ENCODE measurements around the gene DGCR2. TPM values are rescaled to one million over a fixed set of nuclear protein-coding genes. Genes with fewer than 3 reads are reported as not detected.

Gene DGCR2
- total RNA-seq, 1 donor from 2014 or later, result 20.6 TPM

DNA sequence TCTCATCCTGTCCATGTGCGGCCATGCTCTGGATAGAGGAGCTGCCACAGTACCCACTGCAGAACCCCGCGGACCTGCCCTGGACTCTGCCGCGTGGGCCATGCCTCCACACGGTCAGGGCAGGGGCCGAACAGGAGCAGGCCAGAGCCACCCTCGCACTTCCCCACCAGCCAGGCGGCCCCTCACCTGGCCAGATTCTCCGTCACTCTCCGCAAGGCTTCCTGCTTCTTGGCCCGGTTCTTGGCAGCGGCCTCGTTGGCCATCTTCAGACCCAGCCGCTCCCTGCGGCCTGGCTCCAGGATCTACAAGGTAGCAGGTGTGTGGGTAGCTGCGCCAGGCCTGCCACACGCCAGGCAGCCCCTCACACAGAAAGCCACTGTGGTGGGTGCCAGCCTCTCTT, 12.7 kb upstream of the DGCR2 start:
- H3K9ac ChIP-seq, result no peak overlapping the region
- no peaks in the 10 kb centered on the region for H3F3A ChIP-seq (ENCODE audit: low read depth)
- H3K4me1 ChIP-seq, result no peaks in the 10 kb centered on the region
- no peaks in the 10 kb centered on the region for H3K9me3 ChIP-seq (ENCODE audit: low read depth)
- H3K27ac ChIP-seq, result no peak overlapping the region
- Mint-ChIP-seq H3K27me3 (ENCODE audit: insufficient read depth, low read depth) (peaks cover 4% of the 10 kb centered on the region), H3K4me3 (no peak overlapping the region), H3K27ac (no peak overlapping the region), H3K4me1 (no peaks in the 10 kb centered on the region), H3K9me3 (no peaks in the 10 kb centered on the region), H3K36me3 (peaks cover 20% of the 10 kb centered on the region)
- no peak overlapping the region for H2AFZ ChIP-seq (replicated peaks)
- no peaks in the 10 kb centered on the region for H4K20me1 ChIP-seq (ENCODE audit: low read depth)
- TF ChIP-seq EZH2 (IDR thresholded peaks at IDR 0.05) (no peak), CTCF (IDR thresholded peaks at IDR 0.05) (no peak), EZH2phosphoT487 (IDR thresholded peaks at IDR 0.05) (no peak)
- no peak overlapping the region for H3K4me3 ChIP-seq
- H3K79me2 ChIP-seq (ENCODE audit: low read depth), result no peaks in the 10 kb centered on the region
- no peak overlapping the region for H3K4me2 ChIP-seq
- DNase-seq (ENCODE audit: low spot score), result no peak
- H3K36me3 ChIP-seq, result no peaks in the 10 kb centered on the region
- H3K27me3 ChIP-seq, result no peaks in the 10 kb centered on the region

DNA sequence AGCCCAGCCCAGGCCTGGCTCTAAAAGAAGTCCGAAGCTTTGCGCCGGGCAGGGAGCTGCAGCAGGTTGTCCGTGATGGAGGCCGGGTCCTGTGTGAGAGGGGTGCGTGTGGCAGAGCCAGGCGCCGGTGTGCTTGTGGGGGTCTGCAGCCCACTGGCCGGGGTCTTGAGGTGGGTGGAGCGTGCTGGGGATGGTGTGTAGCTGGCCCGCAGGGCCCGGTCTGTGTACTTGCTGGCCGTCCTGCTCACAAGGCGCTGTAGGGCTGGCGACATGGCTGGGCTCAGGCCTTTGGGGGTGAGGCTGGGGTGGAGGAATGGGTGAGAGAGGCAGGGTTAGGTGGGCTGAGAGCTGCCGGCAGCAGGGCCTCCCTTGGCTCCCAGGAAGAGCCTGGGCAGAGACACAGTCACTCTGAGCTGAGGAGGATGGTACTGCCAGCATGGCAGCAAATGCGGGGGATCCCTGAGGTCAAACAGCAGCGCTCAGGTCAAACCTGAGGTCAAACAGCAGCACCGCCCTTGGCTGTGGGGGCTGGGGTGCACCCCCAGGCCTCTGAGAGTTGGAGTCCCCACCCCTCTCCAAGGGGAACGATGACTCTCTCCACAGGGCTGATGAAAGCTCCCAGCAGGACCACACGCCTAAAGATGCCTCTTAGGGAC, 12.1 kb upstream of the DGCR2 start:
- H3K27ac Mint-ChIP-seq, result no peak overlapping the region
- Histone ChIP-seq H3K4me3 (no peak overlapping the region), H3K27ac (no peak overlapping the region), H3K79me2 (ENCODE audit: low read depth) (no peaks in the 10 kb centered on the region), H4K20me1 (ENCODE audit: low read depth) (no peaks in the 10 kb centered on the region), H3K9ac (no peak overlapping the region), H2AFZ (replicated peaks) (no peak overlapping the region), H3K4me2 (no peak overlapping the region), H3K9me3 (ENCODE audit: low read depth) (no peaks in the 10 kb centered on the region), H3F3A (ENCODE audit: low read depth) (no peaks in the 10 kb centered on the region), H3K4me1 (no peaks in the 10 kb centered on the region), H3K27me3 (no peaks in the 10 kb centered on the region), H3K36me3 (no peaks in the 10 kb centered on the region)
- H3K36me3 Mint-ChIP-seq, result peaks cover 14% of the 10 kb centered on the region
- peaks cover 4% of the 10 kb centered on the region for H3K27me3 Mint-ChIP-seq (ENCODE audit: insufficient read depth, low read depth)
- H3K9me3 Mint-ChIP-seq, result no peaks in the 10 kb centered on the region
- H3K4me1 Mint-ChIP-seq, result no peaks in the 10 kb centered on the region
- H3K4me3 Mint-ChIP-seq, result no peak overlapping the region
- no peak for TF ChIP-seq EZH2phosphoT487 (IDR thresholded peaks at IDR 0.05)
- TF ChIP-seq CTCF (IDR thresholded peaks at IDR 0.05), result no peak
- no peak for TF ChIP-seq EZH2 (IDR thresholded peaks at IDR 0.05)
- no peak for DNase-seq (ENCODE audit: low spot score)

DNA sequence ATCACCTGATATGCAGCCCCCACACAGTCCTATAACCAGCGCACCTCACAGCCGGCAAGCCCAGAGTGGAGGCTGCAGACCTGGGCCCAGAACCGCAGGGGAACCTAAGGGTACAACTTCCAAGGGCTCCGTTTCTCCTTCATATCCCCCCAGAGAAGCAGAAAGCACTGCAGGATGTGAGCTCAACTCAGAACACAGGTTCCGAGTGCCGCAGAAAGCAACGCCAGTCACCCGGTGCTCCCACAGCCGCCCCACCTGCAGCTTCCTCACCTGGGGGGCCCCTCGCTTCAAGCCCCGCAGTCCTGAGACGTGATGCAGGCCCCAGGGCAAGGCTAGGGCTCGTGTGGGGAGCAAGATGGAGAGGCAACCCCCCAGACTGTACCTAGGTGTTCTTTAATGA, 11.3 kb upstream of the DGCR2 start:
- Histone ChIP-seq H2AFZ (replicated peaks) (no peak overlapping the region), H3K9ac (no peak overlapping the region), H3K27ac (no peak overlapping the region), H3F3A (ENCODE audit: low read depth) (no peaks in the 10 kb centered on the region), H3K4me2 (no peak overlapping the region), H3K4me1 (no peaks in the 10 kb centered on the region), H3K9me3 (ENCODE audit: low read depth) (no peaks in the 10 kb centered on the region), H3K36me3 (no peaks in the 10 kb centered on the region), H3K79me2 (ENCODE audit: low read depth) (no peaks in the 10 kb centered on the region), H3K27me3 (no peaks in the 10 kb centered on the region), H3K4me3 (no peak overlapping the region), H4K20me1 (ENCODE audit: low read depth) (no peaks in the 10 kb centered on the region)
- Mint-ChIP-seq H3K36me3 (peaks cover 14% of the 10 kb centered on the region), H3K4me1 (no peaks in the 10 kb centered on the region), H3K4me3 (no peak overlapping the region), H3K27me3 (ENCODE audit: insufficient read depth, low read depth) (peaks cover 7% of the 10 kb centered on the region), H3K9me3 (no peaks in the 10 kb centered on the region), H3K27ac (no peak overlapping the region)
- TF ChIP-seq CTCF (IDR thresholded peaks at IDR 0.05) (no peak), EZH2 (IDR thresholded peaks at IDR 0.05) (no peak), EZH2phosphoT487 (IDR thresholded peaks at IDR 0.05) (no peak)
- DNase-seq (ENCODE audit: low spot score), result no peak
